ENCODE measurements around the gene CD93.

Gene CD93

GRCh38 chr20:23059001-23059400, 27.1 kb downstream of the CD93 start:
- DNase-seq, result no peak

GRCh38 chr20:23058240-23058639, 27.9 kb downstream of the CD93 start:
- no peak for DNase-seq

GRCh38 chr20:23052904-23053303, 33.2 kb downstream of the CD93 start:
- DNase-seq, result no peak

GRCh38 chr20:23050847-23051627, 35.1 kb downstream of the CD93 start:
- DNase-seq, result no peak

- DNase-seq, result no peak
Measured at GRCh38 chr20:23050076-23050838, 35.9 kb downstream of the CD93 start.

- DNase-seq, result no peak
Measured at GRCh38 chr20:23049201-23050075, 36.7 kb downstream of the CD93 start, which contains the start of gene THBD. TSS of gene THBD (minus strand) at chr20:23049672. CDS start at chr20:23049504, 168 bp downstream.

GRCh38 chr20:23048283-23049200, 37.6 kb downstream of the CD93 start:
- no peak for DNase-seq

- DNase-seq, result no peak
Measured at GRCh38 chr20:23047738-23048214, 38.3 kb downstream of the CD93 start.

GRCh38 chr20:23047001-23047737, 39.0 kb downstream of the CD93 start:
- no peak for DNase-seq

- DNase-seq, result no peak
Measured at GRCh38 chr20:23046431-23046830, 39.7 kb downstream of the CD93 start.

GRCh38 chr20:23043376-23043775, 42.7 kb downstream of the CD93 start:
- DNase-seq, result no peak

- DNase-seq, result no peak
Measured at GRCh38 chr20:23042270-23042669, 43.9 kb downstream of the CD93 start.

GRCh38 chr20:23039885-23040508, 46.1 kb downstream of the CD93 start:
- no peak for DNase-seq

GRCh38 chr20:23039136-23039875, 46.8 kb downstream of the CD93 start:
- no peak for DNase-seq

- DNase-seq, result no peak
Measured at GRCh38 chr20:23037017-23037481, 49.1 kb downstream of the CD93 start.

GRCh38 chr20:23036371-23036770, 49.8 kb downstream of the CD93 start:
- no peak for DNase-seq

- DNase-seq, result no peak
Measured at GRCh38 chr20:23035731-23036130, 50.4 kb downstream of the CD93 start.

GRCh38 chr20:23034721-23035671, 51.1 kb downstream of the CD93 start, which contains the start of gene SSTR4:
TSS of gene SSTR4 (plus strand) at chr20:23035312. CDS start at chr20:23035484, 172 bp downstream.
- no peak for DNase-seq
